ENCODE results near the gene SOX8. TPM values are rescaled to one million over a fixed set of nuclear protein-coding genes. Genes with fewer than 3 reads are reported as not detected.

The SOX8 gene
- 1 to 10 TPM; 4.7 to 5.9 (median 5.1) TPM for total RNA-seq
- total RNA-seq (2013): 2.2 TPM
- 4.2 to 67.3 (median 9.5) reads per million in 29 experiments for total RNA-seq

DNA sequence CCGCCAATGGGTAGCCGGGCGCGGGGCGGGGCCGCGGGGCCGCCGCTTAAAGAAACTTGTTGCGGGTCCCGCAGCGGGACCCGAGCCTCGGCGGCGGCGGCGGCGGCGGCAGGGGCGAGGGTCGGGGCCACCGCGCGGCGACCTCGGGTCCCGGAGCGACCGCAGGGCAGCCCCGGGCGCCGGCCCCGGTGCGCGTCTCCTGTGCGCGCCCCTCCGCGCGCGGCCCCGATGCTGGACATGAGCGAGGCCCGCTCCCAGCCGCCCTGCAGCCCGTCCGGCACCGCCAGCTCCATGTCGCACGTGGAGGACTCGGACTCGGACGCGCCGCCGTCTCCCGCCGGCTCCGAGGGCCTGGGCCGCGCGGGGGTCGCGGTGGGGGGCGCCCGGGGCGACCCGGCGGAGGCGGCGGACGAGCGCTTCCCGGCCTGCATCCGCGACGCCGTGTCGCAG is at the start of gene SOX8:
TSS of gene SOX8 (plus strand) at position 76 of the 450 bp plus-strand sequence. CDS start at position 229, 153 bp downstream.
- no peak within 1 kb of the TSS for H3K27ac ChIP-seq (ENCODE audit: low read length)

GRCh38 chr16:932831-933330 is 48.7 kb upstream of the SOX8 start:
- POLR2A ChIA-PET: no interaction called here
- no peaks in the 10 kb centered on the region for H3K27me3 Mint-ChIP-seq
- no peak overlapping the region for H3K4me3 Mint-ChIP-seq

More for the DNA sequence above, at the start of gene SOX8:
- DNase-seq: peak in 1 of 35 experiments; percentile 66
- ChIA-PET CTCF (interaction anchor here in 1 of 2 donors (0.6 to 1.6 kb wide), 4 partner anchors 9 to 578 kb away, joined by 3 to 7 read pairs (median 6); partner anchors contain the start of gene CIAO3), POLR2A (interaction anchor here in 1 of 2 donors (0.6 to 0.7 kb wide), 2 partner anchors 23 to 834 kb away, joined by 4 to 8 read pairs; no protein-coding TSS in a partner anchor)
- H3K27me3 ChIP-seq (replicated peaks in 1 of 2; ENCODE audit: control insufficient read depth in 2 of 2, extremely low read depth in 1 of 2, insufficient read depth in 2 of 2, low read length in 1 of 2): peaks cover 0 to 30% of the 10 kb centered on the region in 2 experiments
- H3K36me3 Mint-ChIP-seq: no peaks in the 10 kb centered on the region
- H3K4me3 ChIP-seq (ENCODE audit: control insufficient read depth in 1 of 2, extremely low read depth in 1 of 2, low read length in 1 of 2): peak within 1 kb of the TSS; percentile 51 to 62
- peaks cover 0 to 3% of the 10 kb centered on the region in 2 donors for H3K27me3 Mint-ChIP-seq
- peak within 1 kb of the TSS; percentile 75 to 82 (median 79) for H3K4me3 Mint-ChIP-seq
- WGBS (ENCODE audit: insufficient coverage): under 1% methylated on average over 80 of the region's 80 CpGs
- peak in 2 of 4 experiments; percentile 4 to 7 for ATAC-seq (replicated peaks in 1 of 4)
- peak within 1 kb of the TSS in 1 of 2 donors; percentile 44 for H3K27ac Mint-ChIP-seq
- H3K9me3 ChIP-seq: no peaks in the 10 kb centered on the region
- peaks cover 3 to 19% of the 10 kb centered on the region in 2 experiments for H3K4me1 ChIP-seq (ENCODE audit: control insufficient read depth in 1 of 2, extremely low read depth in 1 of 2, insufficient read depth in 2 of 2, low read length in 2 of 2)
- H3K36me3 ChIP-seq (ENCODE audit: control insufficient read depth in 2 of 2, extremely low read depth in 1 of 2, insufficient read depth in 1 of 2, low read length in 1 of 2): no peaks in the 10 kb centered on the region
- no peaks in the 10 kb centered on the region for H3K9me3 Mint-ChIP-seq
- peaks cover 8 to 13% (median 11%) of the 10 kb centered on the region in 3 donors for H3K4me1 Mint-ChIP-seq

GRCh38 chr16:933581-933980 is 48.0 kb upstream of the SOX8 start:
- no peak for DNase-seq
- H3K4me3 ChIP-seq (ENCODE audit: control insufficient read depth in 1 of 2, extremely low read depth in 1 of 2, low read length in 1 of 2): no peak overlapping the region
- Mint-ChIP-seq H3K4me1 (peaks cover 0 to 8% (median 3%) of the 10 kb centered on the region in 3 donors), H3K4me3 (no peak overlapping the region), H3K27me3 (no peaks in the 10 kb centered on the region), H3K36me3 (peaks cover 28% of the 10 kb centered on the region), H3K9me3 (no peaks in the 10 kb centered on the region), H3K27ac (no peak overlapping the region)
- H3K27ac ChIP-seq (ENCODE audit: low read length): no peak overlapping the region
- H3K9me3 ChIP-seq: no peaks in the 10 kb centered on the region
- no peak for ATAC-seq (replicated peaks in 1 of 4)
- H3K27me3 ChIP-seq (replicated peaks in 1 of 2; ENCODE audit: control insufficient read depth in 2 of 2, extremely low read depth in 1 of 2, insufficient read depth in 2 of 2, low read length in 1 of 2): no peaks in the 10 kb centered on the region
- ChIA-PET POLR2A (no interaction called here), CTCF (no interaction called here)
- H3K4me1 ChIP-seq (ENCODE audit: control insufficient read depth in 1 of 2, extremely low read depth in 1 of 2, insufficient read depth in 2 of 2, low read length in 2 of 2): no peaks in the 10 kb centered on the region
- peaks cover 6 to 27% of the 10 kb centered on the region in 2 donors for H3K36me3 ChIP-seq (ENCODE audit: control insufficient read depth in 2 of 2, extremely low read depth in 1 of 2, insufficient read depth in 1 of 2, low read length in 1 of 2)
- 100% methylated on average over 8 of the region's 15 CpGs for WGBS (ENCODE audit: insufficient coverage)

More at GRCh38 chr16:932831-933330, 48.7 kb upstream of the SOX8 start:
- H3K27ac ChIP-seq (ENCODE audit: low read length): no peak overlapping the region
- no peaks in the 10 kb centered on the region for H3K9me3 Mint-ChIP-seq
- H3K27ac Mint-ChIP-seq: no peak overlapping the region
- CTCF ChIA-PET: no interaction called here
- no peaks in the 10 kb centered on the region for H3K4me1 ChIP-seq (ENCODE audit: control insufficient read depth in 1 of 2, extremely low read depth in 1 of 2, insufficient read depth in 2 of 2, low read length in 2 of 2)
- peaks cover 9 to 27% of the 10 kb centered on the region in 2 donors for H3K36me3 ChIP-seq (ENCODE audit: control insufficient read depth in 2 of 2, extremely low read depth in 1 of 2, insufficient read depth in 1 of 2, low read length in 1 of 2)
- no peak for DNase-seq
- no peaks in the 10 kb centered on the region for H3K9me3 ChIP-seq
- no peak for ATAC-seq (replicated peaks in 1 of 4)
- no peak overlapping the region for H3K4me3 ChIP-seq (ENCODE audit: control insufficient read depth in 1 of 2, extremely low read depth in 1 of 2, low read length in 1 of 2)
- 87% methylated on average over 21 of the region's 21 CpGs for WGBS (ENCODE audit: insufficient coverage)
- H3K27me3 ChIP-seq (replicated peaks in 1 of 2; ENCODE audit: control insufficient read depth in 2 of 2, extremely low read depth in 1 of 2, insufficient read depth in 2 of 2, low read length in 1 of 2): no peaks in the 10 kb centered on the region
- peaks cover 28% of the 10 kb centered on the region for H3K36me3 Mint-ChIP-seq
- H3K4me1 Mint-ChIP-seq: peaks cover 0 to 8% (median 3%) of the 10 kb centered on the region in 3 donors

GRCh38 chr16:934178-934577 is 47.4 kb upstream of the SOX8 start:
- H3K9me3 Mint-ChIP-seq: no peaks in the 10 kb centered on the region
- Histone ChIP-seq H3K9me3 (no peaks in the 10 kb centered on the region), H3K27ac (ENCODE audit: low read length) (no peak overlapping the region), H3K4me3 (ENCODE audit: control insufficient read depth in 1 of 2, extremely low read depth in 1 of 2, low read length in 1 of 2) (no peak overlapping the region), H3K27me3 (replicated peaks in 1 of 2; ENCODE audit: control insufficient read depth in 2 of 2, extremely low read depth in 1 of 2, insufficient read depth in 2 of 2, low read length in 1 of 2) (no peaks in the 10 kb centered on the region), H3K4me1 (ENCODE audit: control insufficient read depth in 1 of 2, extremely low read depth in 1 of 2, insufficient read depth in 2 of 2, low read length in 2 of 2) (no peaks in the 10 kb centered on the region), H3K36me3 (ENCODE audit: control insufficient read depth in 2 of 2, extremely low read depth in 1 of 2, insufficient read depth in 1 of 2, low read length in 1 of 2) (peaks cover 7 to 29% of the 10 kb centered on the region in 2 donors)
- H3K36me3 Mint-ChIP-seq: peaks cover 28% of the 10 kb centered on the region
- ChIA-PET CTCF (no interaction called here), POLR2A (no interaction called here)
- ATAC-seq (replicated peaks in 1 of 4): no peak
- no peaks in the 10 kb centered on the region for H3K27me3 Mint-ChIP-seq
- peaks cover 0 to 9% (median 3%) of the 10 kb centered on the region in 3 donors for H3K4me1 Mint-ChIP-seq
- no peak overlapping the region for H3K4me3 Mint-ChIP-seq
- WGBS (ENCODE audit: insufficient coverage): 80% methylated on average over 2 of the region's 10 CpGs
- no peak overlapping the region for H3K27ac Mint-ChIP-seq
- no peak for DNase-seq

- Mint-ChIP-seq H3K4me1 (peaks cover 0 to 9% (median 3%) of the 10 kb centered on the region in 3 donors), H3K27me3 (no peaks in the 10 kb centered on the region), H3K36me3 (peaks cover 33% of the 10 kb centered on the region), H3K4me3 (no peak overlapping the region), H3K27ac (no peak overlapping the region), H3K9me3 (no peaks in the 10 kb centered on the region)
- H3K4me1 ChIP-seq (ENCODE audit: control insufficient read depth in 1 of 2, extremely low read depth in 1 of 2, insufficient read depth in 2 of 2, low read length in 2 of 2): no peaks in the 10 kb centered on the region
- H3K4me3 ChIP-seq (ENCODE audit: control insufficient read depth in 1 of 2, extremely low read depth in 1 of 2, low read length in 1 of 2): no peak overlapping the region
- H3K36me3 ChIP-seq (ENCODE audit: control insufficient read depth in 2 of 2, extremely low read depth in 1 of 2, insufficient read depth in 1 of 2, low read length in 1 of 2): peaks cover 8 to 27% of the 10 kb centered on the region in 2 donors
- H3K27me3 ChIP-seq (replicated peaks in 1 of 2; ENCODE audit: control insufficient read depth in 2 of 2, extremely low read depth in 1 of 2, insufficient read depth in 2 of 2, low read length in 1 of 2): no peaks in the 10 kb centered on the region
- no peak for ATAC-seq (replicated peaks in 1 of 4)
- ChIA-PET CTCF (no interaction called here), POLR2A (no interaction called here)
- H3K27ac ChIP-seq (ENCODE audit: low read length): no peak overlapping the region
- no peak for DNase-seq
- H3K9me3 ChIP-seq: no peaks in the 10 kb centered on the region
- WGBS (ENCODE audit: insufficient coverage): no CpG with 5 or more reads among the region's 11 CpGs
Measured at GRCh38 chr16:935684-936083, 45.9 kb upstream of the SOX8 start.

DNA sequence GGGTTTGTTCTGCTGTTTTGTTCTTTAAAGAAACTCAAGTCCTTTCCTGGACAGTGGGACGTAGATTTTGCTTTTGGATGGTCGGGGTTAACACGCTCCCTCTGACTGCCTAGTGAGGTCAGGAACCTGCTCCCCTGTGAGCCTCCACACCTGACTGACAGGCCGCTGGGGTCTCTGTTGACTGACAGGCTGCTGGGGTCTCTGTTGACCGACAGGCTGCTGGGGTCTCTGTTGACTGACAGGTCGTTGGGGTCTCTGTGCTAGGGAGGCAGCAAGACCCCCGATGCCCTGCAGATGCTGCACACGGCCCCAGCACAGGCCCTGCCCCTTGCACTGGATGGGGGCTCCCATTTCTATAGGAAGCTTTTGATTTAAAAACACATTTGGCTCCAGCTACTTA is 44.3 kb upstream of the SOX8 start:
- H3K4me3 ChIP-seq (ENCODE audit: control insufficient read depth in 1 of 2, extremely low read depth in 1 of 2, low read length in 1 of 2): no peak overlapping the region
- no peak overlapping the region for H3K4me3 Mint-ChIP-seq
- H3K36me3 ChIP-seq (ENCODE audit: control insufficient read depth in 2 of 2, extremely low read depth in 1 of 2, insufficient read depth in 1 of 2, low read length in 1 of 2): peaks cover 8 to 30% of the 10 kb centered on the region in 2 donors
- ChIA-PET CTCF (no interaction called here), POLR2A (no interaction called here)
- no peak overlapping the region for H3K27ac Mint-ChIP-seq
- WGBS (ENCODE audit: insufficient coverage): 66% methylated on average over 7 of the region's 8 CpGs
- DNase-seq (no peak), ATAC-seq (replicated peaks in 1 of 4) (no peak)
- no peaks in the 10 kb centered on the region for H3K27me3 Mint-ChIP-seq
- no peaks in the 10 kb centered on the region for H3K4me1 ChIP-seq (ENCODE audit: control insufficient read depth in 1 of 2, extremely low read depth in 1 of 2, insufficient read depth in 2 of 2, low read length in 2 of 2)
- H3K9me3 ChIP-seq: peaks cover 3% of the 10 kb centered on the region
- H3K9me3 Mint-ChIP-seq: peaks cover 4 to 11% (median 10%) of the 10 kb centered on the region in 3 donors
- H3K27ac ChIP-seq (ENCODE audit: low read length): no peak overlapping the region
- H3K4me1 Mint-ChIP-seq: peaks cover 0 to 9% (median 3%) of the 10 kb centered on the region in 3 donors
- no peaks in the 10 kb centered on the region for H3K27me3 ChIP-seq (replicated peaks in 1 of 2; ENCODE audit: control insufficient read depth in 2 of 2, extremely low read depth in 1 of 2, insufficient read depth in 2 of 2, low read length in 1 of 2)
- peaks cover 43% of the 10 kb centered on the region for H3K36me3 Mint-ChIP-seq

All from T-cell (primary cell).